ENCODE measurements around the gene C5orf46.

Gene C5orf46

GRCh38 chr5:147869112-147869511 lies 37.2 kb downstream of the C5orf46 start:
- DNase-seq (ENCODE audit: low read depth) = no peak
- H3K4me3 ChIP-seq (ENCODE audit: low read depth, low read length) = no peak overlapping the region
- TF ChIP-seq CTCF (IDR thresholded peaks at IDR 0.05; ENCODE audit: low read depth, low read length, missing control alignments) = no peak

GRCh38 chr5:147863454-147864158 lies 42.7 kb downstream of the C5orf46 start:
- no peak overlapping the region for H3K4me3 ChIP-seq (ENCODE audit: low read depth, low read length)
- no peak for DNase-seq (ENCODE audit: low read depth)
- TF ChIP-seq CTCF (IDR thresholded peaks at IDR 0.05; ENCODE audit: low read depth, low read length, missing control alignments) = no peak

- no peak for TF ChIP-seq CTCF (IDR thresholded peaks at IDR 0.05; ENCODE audit: low read depth, low read length, missing control alignments)
- no peak overlapping the region for H3K4me3 ChIP-seq (ENCODE audit: low read depth, low read length)
- DNase-seq (ENCODE audit: low read depth) = no peak
These were observed 45.7 kb downstream of the C5orf46 start for GRCh38 chr5:147860641-147861025.

GRCh38 chr5:147859962-147860640 lies 46.2 kb downstream of the C5orf46 start:
- DNase-seq (ENCODE audit: low read depth) = no peak
- no peak overlapping the region for H3K4me3 ChIP-seq (ENCODE audit: low read depth, low read length)
- no peak for TF ChIP-seq CTCF (IDR thresholded peaks at IDR 0.05; ENCODE audit: low read depth, low read length, missing control alignments)

- TF ChIP-seq CTCF (IDR thresholded peaks at IDR 0.05; ENCODE audit: low read depth, low read length, missing control alignments) = no peak
- DNase-seq (ENCODE audit: low read depth) = no peak
- H3K4me3 ChIP-seq (ENCODE audit: low read depth, low read length) = no peak overlapping the region
These were observed 47.8 kb downstream of the C5orf46 start for GRCh38 chr5:147858565-147858964.

- peak; percentile 79 for TF ChIP-seq CTCF (IDR thresholded peaks at IDR 0.05; ENCODE audit: low read depth, low read length, missing control alignments)
- peak; percentile 8 for DNase-seq (ENCODE audit: low read depth)
- no peak overlapping the region for H3K4me3 ChIP-seq (ENCODE audit: low read depth, low read length)
These were observed 48.8 kb downstream of the C5orf46 start for GRCh38 chr5:147857302-147858129.

All from GM12864 (cell line).